T-helper 2 cell (primary cell): ENCODE measurements around the gene ABLIM2.

Experiments used
- DNase-seq, 5 experiments: peaks; one replicate each; pipeline versions ENCODE4 v3.0.0 to v3.0.0-alpha.2; 2012 to 2022

Gene ABLIM2

DNA sequence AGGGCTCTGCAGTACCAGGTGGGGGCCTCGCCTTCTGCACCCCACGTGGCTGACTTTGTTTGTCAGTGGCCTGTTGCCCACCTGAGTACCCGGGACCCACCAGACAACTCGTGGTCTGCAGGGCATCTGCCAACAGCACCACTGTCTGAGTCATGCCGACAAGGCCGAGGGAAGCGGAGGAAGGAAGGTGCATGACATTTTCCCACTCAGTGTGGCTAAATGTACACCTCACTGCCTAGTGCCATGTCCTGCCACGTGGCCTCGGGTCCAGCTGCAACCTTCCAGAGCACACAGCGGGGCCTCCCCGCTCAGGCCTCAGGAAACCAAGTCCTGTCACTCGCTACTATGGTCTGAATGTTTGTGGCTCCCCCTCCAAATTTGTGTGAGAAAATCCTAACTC is 22.1 kb downstream of the ABLIM2 start:
- no peak for DNase-seq

DNA sequence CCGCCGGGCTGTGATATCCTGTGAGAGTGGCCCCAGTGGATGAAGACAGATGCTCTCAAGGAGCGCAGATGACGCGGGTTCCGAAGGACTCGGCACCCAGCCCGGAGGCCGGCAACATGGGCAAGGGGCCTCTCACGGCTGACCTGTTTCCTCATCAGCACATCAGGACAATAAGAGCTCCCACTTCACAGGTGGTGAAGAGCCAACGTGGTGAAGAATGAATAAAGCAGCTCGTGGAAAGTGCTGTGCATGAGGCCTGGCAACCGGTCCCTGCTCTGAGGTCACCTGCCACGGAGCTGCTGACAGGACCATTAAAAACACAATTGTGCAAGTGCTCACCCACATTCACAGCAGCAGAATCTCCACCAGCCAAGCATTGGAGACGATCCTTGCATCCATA is 22.9 kb downstream of the ABLIM2 start:
- DNase-seq, result no peak

DNA sequence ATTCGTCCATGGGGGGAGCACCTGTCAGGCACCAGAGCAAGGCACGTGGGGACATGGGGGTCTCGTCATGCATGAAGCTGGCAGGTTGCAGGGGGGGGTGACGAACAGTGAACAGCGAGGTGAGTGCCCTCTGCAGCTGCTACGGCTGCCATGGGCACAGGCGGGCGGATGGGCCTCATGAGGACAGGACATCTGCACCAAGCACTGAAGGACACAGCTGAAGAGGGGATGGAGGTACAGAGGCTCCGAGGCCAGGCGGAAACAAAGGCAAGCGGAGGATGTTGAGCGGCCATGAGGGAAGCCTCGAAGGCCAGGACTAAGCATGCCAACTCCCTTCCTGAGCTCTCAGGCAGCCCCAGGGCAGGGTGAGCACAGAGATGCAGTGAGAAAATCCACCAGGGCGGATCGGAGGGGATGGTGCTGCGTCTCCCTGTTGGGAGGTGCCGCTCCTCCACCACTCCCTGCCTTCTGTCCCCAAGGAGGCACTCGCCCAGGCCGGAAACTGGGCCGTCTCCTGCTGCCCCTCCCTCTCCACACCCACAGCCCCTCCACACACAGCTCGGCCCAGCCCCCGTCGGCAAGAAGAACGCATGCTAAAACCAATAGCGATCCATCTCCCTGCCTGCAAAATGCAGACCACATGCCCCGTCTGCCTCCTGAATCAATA is 24.6 kb downstream of the ABLIM2 start:
- no peak for DNase-seq

DNA sequence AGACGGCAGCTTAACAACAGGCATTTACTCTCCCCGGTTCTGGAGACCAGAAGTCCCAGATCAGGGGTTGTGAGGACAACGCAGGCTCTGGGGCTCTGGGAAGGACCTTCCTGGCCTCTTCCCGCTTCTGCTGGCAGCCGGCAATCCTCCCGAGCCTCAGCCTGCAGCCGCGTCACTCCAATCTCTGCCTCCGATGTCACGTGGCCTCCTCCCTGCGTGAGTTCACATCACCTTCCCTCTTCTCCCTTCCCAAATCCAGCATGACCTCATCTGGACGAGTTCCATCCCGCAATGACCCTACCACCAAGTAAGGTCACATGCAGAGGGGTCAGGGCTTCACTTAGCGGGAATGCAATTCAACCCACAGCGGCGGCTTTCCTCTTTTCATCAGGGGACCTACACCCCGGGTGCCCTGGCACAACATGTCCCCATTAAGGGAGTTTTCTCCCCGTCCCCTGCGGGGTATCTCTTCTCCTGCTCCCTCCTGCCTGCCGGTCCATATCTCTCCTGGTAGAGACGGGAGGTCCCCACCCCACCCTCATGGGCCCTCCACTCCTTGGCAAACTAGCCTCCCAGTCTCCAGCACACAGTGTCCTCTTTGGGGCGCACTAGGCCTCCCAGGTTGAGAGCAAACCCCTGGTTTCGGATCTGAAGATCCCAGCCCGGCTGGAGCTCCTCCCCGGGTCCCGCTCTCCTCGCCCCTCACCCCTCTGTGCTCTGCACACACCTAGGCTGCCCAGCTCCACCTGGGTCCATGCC is 25.5 kb downstream of the ABLIM2 start:
- DNase-seq, result no peak

DNA sequence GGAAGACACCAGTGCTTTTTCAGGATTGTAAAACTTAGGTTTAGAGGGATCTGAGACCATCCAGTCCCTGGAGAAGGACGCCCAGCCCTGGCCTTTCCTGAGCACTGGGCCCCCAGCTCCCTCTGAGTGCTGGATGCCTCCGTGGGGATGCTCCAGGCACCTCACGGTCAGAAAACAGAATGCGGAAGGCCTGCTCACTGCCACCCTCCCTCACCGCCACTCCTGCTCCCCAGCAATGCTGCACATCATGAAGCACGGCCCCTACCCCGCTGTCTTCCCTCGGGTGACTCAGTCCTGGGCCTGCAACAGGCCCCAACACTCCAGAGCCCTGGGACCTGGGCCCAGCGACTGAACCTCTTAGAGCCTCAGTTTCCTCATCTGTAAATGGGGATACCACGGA is 26.2 kb downstream of the ABLIM2 start:
- no peak for DNase-seq

DNA sequence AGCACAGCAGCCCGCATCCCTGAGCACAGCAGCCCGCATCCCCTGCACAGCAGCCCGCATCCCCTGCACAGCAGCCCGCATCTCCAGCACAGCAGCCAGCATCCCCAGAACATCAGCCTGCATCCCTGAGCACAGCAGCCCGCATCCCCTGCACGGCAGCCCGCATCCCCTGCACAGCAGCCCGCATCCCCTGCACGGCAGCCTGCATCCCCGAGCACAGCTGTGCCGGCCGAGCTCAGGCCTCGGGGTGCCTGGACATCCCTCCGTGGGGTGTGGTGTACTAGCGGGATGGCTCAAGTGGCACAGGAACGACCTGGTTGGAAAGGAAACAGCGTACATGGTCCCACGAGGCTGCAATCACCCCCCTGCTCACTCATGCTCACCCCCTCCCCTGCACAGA is 26.8 kb downstream of the ABLIM2 start:
- DNase-seq, result no peak

DNA sequence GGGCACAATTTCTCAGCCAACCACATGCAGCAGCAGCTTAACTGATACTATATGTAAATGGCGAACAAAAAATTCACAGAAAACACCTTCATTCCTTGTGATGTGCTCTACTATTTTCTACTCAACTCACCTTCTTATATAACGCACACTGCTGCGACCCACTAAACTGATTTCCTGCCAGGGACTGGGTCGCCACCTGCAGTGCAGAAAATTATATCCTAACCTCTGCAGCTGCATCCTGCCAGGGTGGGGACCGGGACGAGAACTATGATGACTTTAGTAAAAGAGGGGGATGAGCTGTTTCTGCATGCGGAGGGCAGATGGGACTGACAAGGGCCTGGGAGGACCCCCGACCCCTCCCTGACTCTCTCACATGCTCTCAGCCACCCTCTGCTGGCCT is 27.4 kb downstream of the ABLIM2 start:
- DNase-seq, result no peak

DNA sequence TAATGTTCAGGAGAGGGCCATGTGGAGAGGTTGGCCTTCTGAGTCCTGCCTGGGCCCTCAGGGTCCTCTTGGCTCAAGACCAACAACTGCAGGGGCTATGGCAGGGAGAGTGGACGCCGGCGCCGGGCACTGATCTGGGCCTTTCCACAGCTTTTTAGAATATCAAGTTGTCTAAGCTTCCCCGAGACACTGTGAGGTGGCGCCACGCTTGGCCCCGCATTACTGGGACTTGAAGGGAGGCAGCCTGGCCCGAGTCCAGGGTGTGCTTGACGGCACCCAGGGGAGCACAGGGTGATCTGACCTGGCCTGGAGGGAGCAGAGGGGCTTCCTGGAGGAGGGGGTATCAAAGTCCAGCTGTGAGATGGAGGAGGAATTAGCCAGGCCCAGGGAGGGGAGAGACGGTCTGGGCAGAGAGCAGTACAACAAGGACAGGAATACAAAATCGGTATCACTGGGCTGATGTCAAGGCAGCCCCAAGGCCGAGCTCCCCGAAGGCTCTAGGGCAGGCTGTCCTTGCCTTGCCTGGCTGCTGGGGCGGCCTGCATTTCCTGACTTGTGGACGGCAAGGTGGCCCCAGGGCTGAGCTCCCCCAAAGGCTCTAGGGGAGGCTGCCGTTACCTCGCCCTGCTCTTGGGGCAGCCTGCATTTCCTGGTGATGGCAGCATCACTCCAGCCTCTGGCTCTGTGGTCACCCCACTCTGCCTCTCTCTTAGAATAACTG is 28.1 kb downstream of the ABLIM2 start:
- DNase-seq, result no peak

DNA sequence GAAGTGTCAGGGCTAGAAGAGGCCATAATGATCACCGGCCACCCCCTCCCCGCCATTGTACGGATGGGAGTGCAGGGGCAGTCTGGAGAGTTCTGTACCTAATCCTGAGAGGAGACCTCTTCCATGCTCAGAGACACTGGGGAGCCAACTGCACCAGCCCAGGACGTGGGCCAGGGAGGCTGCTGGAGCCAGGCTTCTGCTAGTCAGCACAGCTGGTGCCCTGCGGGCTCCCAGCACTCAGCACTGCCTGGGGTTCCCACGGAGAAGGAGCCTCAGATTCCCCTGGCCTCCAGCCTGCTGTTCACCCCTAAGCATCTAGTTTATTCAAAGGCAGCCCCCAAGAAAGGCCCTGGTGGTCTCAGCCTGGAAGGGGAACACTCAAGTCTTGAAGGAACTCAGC is 28.8 kb downstream of the ABLIM2 start:
- no peak for DNase-seq

DNA sequence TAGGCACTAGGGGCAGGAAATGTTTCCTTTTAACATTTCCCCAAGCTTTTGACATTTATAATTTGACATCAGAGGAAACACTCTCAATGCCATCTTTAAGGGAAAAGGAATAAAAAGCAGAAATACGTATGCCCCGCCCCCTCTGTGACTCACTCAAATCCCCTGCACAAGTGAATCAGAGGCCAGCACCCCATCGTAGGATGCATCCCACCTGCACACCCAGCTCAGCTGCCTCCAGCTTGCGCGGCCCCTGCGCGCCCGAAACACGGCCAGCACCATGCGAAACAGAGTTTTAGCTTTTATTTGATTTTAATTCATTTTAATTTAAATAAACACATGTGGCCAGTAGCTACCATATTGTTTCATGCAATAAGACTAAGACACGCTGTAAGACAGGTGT is 29.5 kb downstream of the ABLIM2 start:
- no peak for DNase-seq

DNA sequence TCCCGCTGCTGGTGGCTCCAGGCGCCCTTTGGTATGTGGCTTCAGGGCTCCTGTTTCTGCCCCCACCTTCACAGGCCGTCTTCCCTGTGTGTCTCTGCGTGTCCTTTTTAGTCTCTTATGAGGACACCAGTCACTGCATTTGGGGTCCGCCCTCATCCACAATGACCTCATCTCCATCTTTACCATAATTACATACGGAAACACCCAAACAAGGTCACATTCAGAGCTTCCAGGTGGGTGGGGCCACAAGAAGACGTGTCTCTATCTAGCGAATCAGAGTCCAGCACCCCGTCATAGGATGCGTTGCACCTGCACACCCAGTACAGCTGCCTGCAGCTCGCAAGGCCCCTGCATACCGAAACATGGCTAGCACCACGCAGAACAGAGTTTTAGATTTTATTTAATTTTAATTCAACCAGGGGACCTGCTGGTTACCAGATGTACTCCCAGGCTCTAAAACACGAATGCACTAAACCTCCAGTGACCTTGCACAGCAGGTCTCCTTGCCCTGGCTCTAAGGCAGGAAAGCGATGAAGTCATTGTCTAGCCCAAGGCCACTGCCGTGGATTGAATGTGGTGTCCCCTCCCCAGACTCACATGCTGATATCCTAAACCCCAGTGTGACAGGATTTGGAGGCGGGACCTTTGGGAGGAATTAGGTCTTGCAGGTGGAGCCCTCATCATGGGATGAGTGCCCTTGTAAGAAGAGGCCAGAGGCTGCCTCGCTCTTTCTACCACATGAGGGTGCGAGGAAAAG is 30.3 kb downstream of the ABLIM2 start:
- DNase-seq, result no peak

DNA sequence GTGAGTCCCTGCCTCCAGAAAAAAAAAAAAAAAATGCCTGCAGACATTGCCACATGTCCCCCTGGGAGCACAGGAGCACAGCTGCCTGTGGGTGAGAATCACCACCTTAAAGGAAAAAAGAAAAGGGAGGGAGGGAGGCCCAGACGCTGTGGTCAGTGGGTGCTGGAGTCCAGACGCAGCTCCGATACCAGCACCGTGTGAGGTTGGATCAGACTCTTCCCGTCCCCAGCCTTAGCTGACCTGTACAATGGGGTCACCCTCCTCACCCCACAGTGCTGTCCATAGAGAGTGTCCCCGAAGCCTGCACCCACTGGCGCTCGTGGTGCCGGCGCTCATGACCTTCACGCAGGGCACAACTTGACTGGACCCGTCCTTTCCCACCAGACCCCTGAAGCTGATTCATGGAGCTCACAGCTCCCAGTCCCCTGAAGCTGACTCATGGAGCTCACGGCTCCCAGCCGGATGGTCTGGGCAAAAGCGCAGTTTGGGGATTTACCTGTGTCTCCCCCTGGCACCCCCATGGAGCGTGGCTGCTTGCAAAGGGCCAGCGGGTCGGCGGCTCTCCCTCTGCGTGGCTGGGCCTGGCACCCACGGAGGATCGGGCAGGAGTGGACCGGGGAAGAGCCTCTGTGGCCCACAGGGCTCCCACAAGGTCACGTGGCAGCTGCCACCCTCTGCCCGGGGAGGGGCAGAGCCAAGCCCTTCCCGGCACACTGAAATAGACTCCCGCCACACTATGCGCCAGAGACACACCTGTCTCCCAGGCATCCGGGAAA is 31.4 kb downstream of the ABLIM2 start:
- DNase-seq, result no peak

DNA sequence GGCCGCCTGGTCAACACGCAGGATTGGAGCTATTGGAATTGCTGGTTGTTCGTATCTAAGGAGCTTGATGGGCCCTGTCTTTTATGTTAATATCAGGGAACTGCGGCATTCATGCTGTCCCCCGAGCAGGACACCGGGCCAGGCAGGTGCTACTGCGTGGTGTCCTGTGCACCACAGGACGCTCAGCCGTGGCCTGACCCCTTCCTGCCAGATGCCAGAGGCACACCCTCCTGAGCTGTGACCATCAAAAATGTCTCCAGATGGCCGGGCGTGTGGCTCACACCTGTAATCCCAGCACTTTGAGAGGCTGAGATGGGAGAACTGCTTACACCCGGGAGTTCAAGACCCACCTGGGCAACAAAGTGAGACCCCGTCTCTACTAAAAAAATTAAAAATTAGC is 32.1 kb downstream of the ABLIM2 start:
- DNase-seq, result no peak

DNA sequence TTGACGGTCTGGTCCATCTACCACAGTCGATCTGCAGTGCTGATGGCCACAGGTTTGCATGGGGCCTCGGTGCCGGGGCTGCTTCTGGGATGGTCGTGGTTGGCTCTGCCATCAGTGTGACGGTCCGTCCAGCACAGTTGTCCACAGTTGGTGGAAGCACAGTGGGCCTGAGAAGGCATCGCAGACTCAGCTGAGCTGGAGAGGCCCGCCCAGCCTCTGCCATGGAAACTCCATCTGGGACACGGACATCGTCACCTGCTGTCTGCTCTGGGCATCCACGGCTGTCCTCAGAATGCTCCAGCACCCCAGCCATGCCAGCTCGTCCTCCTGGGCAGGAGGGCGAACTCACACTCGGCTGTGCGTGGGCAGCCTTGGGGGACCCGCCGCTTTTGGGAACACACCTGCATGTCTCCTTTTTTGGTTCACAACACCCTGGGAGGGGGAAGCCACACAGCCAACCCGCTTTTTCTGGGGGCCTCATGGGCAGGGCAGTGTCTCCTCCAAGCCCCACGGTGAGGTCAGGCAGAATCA is 33.0 kb downstream of the ABLIM2 start:
- no peak for DNase-seq

DNA sequence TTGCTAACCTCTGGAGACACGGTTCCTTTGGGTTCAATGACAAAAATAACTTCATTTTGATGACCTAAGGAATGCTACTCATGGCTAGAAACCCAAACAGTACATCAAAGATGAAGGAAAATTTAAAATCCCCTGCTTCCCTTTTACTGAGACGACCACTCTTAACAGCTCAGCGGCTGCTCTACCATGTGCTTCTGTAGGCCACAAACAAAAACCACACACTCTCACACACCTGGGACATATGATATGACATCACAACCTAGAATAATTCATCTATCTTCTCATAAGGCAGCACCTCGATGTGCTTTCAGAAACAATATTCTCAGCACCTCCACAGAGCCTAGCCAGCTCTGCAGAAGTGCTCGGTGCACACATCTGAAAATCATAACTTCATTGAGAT is 34.7 kb downstream of the ABLIM2 start:
- DNase-seq, result no peak

DNA sequence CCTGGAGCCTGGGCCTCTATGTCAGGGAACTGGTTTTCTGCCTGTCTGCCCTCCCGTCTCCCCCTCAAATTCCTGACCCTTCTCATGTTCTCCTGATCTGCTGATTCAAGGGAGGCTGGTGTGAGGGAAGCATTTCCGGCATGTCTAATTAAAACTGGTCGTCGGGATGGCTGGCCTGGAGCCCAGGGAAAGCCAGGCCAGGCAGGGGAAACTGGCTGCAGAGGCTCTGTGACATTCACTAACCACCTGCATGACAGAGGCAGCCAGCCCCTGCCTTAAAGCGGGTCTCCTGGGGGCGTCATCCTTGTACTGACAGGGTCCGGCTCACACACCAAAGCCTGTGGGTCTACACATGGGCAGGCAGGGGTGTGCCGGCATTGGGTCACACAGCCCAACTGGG is 35.2 kb downstream of the ABLIM2 start:
- no peak for DNase-seq

DNA sequence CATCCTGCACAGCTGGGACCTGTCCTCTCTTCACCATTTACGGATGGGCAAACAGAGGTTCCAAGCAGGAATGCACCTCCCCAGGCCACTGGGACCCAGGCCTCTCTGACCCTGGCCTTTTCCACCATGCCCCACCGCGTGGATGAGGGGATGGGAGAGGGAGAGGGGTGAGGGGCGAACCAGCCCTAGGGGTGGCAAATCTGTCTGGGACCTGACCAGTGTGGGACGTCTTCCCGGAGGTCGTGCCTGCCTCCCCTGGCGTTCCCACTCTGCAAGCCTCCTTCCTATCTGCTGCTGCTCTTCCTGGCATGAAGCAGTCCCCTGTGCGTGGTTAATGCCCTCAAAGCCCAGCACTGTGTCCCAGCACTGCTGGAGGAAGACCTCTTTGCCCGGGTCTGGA is 35.9 kb downstream of the ABLIM2 start:
- no peak for DNase-seq

DNA sequence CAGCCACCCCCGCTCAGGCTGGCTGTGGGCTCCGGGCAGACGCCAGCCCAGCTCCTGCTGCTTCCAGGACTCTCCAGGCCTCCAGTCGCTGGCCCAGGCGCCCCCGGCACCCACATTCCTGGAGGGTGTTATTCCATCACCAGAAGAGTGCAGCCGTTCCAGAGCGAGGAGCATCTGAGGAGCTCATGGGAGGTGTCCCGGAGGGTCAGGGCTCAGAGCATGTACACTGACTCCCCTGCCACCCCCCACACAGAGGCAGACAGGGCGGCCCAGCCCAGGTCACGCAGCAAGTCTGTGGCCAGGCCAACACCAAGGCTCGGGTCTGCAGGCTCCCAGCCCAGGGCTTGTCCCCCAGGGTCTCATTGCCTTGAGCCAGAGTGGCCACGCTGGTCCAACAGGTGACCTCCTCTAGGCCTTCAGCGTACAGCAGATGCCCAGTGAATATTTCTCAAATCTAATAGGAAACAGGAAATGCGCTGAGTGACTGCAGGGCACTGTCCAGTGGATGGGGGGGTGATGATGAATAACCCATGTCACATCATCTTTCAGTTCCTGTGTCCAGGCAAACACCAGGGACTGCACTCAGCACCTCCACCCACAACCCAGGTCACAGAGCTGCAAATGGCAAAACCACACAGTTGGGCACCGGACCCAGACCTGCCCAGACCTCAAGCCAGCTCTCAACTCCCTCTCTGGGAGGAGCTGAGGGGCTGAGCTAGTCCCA is 37.2 kb downstream of the ABLIM2 start:
- no peak for DNase-seq

DNA sequence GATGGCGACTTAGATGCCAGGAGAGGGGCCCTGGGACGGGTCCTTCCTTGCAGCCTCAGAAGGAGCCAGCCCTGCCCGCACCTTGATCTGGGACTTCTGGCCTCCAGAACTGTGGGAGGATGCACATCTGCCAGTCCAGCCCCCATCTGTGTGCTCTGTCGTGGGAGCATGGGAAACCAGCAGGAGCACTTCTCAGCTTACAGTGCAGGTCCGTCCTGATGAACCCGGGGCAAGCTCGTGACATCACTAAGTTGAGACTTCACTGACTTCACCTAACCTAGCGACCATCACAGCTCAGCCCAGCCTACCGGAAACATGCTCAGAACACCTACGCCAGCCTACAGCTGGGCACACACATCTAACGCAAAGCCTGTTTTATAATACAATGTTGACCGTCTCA is 38.1 kb downstream of the ABLIM2 start:
- DNase-seq, result no peak

DNA sequence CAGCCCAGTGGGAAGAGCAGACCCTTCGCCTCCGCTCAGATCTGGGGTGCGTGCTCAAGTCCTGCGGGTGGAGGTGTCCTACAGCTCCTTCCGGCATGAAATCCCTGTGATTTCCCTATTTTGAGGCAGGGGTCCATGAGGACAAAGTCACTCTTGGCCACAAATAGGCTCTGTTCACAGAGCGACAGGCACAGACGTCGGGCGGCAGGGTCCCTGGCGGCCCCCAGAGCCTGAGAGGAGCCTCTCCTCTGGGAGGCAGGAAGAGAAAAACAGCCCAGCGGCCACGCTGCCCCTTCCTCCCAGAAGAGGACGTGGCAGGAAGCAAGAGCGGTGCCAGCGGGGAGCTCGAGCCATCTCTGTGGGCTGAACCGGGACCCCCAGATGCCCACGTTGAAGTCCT is 38.7 kb downstream of the ABLIM2 start:
- DNase-seq, result no peak

DNA sequence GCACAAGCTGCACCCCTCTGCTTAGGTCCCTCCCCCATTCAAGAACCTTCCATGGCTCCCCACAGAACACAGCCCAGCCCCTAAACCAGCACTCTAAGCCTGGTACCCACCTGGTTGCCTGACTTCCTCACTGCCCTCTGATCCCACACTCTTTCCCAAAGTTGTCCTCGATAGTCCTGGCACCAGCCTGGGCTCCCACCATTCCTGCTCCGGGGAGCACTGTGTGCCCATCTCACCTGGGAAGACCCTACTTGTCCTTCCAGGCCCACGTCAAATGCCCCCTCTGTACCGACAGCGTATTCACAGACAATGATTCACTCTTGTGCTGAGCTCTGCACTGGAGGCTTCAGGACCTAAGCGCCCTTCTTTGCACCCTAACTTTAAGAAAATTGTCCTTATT is 40.1 kb downstream of the ABLIM2 start:
- DNase-seq, result no peak

DNA sequence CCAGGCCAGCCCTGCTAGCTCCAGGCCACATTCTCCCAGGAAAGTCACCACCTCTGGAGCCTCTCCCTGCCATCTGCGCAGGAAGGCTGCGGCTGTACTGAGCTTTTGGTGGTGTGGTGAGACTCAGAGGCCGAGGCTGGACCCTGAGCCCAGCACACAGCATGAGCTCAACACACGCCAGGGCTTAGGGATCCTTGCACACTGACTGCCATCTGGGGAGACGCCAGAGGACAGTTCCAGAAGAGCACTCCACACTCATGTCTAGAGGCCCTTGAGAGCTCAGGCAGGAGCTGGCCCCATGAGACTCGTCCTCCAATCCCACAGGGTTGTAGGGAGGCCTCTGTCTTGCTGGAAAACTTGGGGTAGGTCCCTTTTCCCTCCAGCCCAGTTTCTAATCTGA is 40.6 kb downstream of the ABLIM2 start:
- no peak for DNase-seq
